ENCODE data around the gene GPRC5A.

GPRC5A gene

DNA sequence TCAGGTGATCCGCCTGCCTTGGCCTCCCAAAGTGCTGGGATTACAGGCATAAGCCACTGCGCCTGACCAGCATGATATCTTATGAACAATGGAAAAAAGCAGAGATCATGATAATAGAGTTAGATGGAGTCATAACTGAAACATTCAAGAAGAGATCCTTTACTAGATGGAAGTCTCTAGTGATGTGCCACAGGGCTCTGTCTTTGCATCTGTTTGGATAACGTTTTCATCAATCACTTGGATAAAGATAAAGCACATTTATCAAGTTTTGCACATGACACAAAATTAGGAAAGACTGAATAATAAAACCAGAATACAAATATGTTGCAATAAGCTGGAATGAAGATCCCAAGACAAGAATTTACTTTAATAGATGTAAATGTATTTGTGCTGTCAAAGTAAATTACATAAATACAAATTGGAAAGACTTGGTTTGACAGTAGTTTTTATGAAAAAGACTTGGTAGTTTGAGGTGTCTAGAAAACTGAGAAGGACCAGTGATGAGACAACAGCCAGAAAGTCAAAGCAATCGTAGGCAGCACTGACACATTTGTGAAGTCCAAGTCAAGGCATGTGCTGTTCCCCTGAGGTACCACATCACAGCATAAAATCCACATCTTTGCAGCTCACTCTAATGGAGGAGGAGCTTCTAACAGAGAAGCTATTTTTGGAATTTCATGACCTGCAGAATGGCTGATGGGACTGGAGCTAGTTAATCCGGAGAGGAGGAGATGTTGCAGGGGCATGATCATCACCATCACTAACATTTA is 28.5 kb downstream of the GPRC5A start:
- peak; percentile 35 for DNase-seq (ENCODE audit: low spot score)
- Histone ChIP-seq H3K4me3 (no peak overlapping the region), H3K27ac (no peak overlapping the region)
- TF ChIP-seq, protein P1, sequence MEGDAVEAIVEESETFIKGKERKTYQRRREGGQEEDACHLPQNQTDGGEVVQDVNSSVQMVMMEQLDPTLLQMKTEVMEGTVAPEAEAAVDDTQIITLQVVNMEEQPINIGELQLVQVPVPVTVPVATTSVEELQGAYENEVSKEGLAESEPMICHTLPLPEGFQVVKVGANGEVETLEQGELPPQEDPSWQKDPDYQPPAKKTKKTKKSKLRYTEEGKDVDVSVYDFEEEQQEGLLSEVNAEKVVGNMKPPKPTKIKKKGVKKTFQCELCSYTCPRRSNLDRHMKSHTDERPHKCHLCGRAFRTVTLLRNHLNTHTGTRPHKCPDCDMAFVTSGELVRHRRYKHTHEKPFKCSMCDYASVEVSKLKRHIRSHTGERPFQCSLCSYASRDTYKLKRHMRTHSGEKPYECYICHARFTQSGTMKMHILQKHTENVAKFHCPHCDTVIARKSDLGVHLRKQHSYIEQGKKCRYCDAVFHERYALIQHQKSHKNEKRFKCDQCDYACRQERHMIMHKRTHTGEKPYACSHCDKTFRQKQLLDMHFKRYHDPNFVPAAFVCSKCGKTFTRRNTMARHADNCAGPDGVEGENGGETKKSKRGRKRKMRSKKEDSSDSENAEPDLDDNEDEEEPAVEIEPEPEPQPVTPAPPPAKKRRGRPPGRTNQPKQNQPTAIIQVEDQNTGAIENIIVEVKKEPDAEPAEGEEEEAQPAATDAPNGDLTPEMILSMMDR (IDR thresholded peaks at IDR 0.05): no peak

DNA sequence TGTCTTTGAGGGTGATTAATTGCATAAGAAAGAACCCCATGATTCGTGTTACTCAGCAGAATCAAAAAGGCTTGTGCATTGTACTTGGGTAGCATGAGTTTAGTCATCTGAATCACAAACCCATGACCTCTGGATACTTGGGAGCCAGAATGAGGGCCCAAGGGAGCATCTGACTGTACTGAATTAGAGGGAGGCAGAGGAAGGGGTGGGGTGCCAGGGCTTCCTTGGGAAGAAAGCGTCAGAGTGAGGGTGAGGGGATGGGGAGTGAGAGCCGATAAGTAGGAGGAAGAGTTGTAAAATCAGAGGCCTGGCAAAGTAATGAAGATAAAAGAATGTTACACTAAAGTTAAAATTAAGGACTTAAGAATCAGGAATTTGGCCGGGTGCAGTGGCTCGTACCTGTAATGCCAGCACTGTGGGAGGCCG is 30.8 kb downstream of the GPRC5A start:
- peak; percentile 72 for DNase-seq (ENCODE audit: low spot score)
- no peak overlapping the region for H3K4me3 ChIP-seq
- TF ChIP-seq, protein P1 (IDR thresholded peaks at IDR 0.05): no peak
- H3K27ac ChIP-seq: no peak overlapping the region

DNA sequence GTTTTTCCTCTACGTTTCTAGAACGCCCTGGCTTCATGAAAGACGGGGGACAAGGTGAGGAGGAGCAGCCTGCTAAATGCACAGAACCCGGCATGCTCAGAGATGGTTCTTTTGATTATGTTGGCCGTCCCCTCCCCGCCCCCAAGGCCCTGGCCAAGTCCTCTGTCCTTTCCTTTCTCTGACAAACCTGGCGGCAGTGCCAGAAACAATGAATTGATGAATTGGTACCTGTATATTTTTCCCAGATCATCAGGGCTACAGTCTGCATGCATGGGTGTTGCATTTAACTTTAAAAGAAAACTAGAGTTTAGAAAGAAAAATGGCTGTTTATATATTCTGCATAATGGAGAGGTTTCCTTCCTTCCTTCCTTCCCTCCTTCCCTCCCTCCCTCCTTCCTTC is 31.6 kb downstream of the GPRC5A start:
- no peak overlapping the region for H3K27ac ChIP-seq
- H3K4me3 ChIP-seq: no peak overlapping the region
- peak; percentile 21 for DNase-seq (ENCODE audit: low spot score)
- TF ChIP-seq, protein P1 (IDR thresholded peaks at IDR 0.05): no peak

DNA sequence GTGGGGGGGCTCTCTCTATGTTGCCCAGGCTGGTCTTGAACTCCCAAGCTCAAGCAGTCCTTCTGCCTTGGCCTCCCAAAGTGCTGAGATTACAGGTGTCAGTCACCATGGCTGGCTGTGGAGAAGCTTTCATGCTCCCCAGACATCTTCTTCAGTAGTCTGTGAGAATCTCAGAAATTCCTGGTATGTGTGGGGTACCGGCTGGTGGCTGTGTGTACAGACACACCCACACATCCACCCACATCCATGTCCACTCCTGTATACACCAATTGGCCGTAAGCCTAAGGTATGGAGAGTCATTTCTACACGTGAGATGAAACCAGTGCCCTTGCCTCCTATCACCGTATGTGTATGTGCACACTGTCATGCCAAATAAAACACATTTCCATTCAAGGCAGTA is 32.8 kb downstream of the GPRC5A start:
- Histone ChIP-seq H3K27ac (no peak overlapping the region), H3K4me3 (no peak overlapping the region)
- DNase-seq (ENCODE audit: low spot score): peak; percentile 49
- TF ChIP-seq, protein P1 (IDR thresholded peaks at IDR 0.05): no peak

DNA sequence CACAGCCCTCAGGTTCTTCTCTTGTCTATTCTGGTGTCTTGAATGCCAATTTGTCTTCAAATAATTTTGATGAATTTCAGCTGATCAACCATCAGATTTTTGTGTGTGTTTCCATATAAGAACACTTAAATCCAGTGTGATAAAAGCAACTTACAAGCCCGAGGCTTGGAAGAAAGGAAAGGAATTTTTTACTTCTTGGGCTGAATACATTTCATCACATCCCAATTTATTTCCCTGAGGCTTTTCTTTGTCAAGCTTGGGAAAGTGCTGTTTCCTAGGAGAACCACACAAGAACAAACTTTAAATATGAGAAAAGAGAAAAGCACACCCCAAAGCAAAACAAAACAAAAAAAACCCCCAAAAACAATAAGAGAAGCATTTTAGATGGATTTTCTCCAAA is 34.0 kb downstream of the GPRC5A start:
- TF ChIP-seq, protein P1 (IDR thresholded peaks at IDR 0.05): no peak
- no peak overlapping the region for H3K4me3 ChIP-seq
- DNase-seq (ENCODE audit: low spot score): no peak
- peak overlapping the region in 1 of 2 donors; percentile 35 for H3K27ac ChIP-seq

DNA sequence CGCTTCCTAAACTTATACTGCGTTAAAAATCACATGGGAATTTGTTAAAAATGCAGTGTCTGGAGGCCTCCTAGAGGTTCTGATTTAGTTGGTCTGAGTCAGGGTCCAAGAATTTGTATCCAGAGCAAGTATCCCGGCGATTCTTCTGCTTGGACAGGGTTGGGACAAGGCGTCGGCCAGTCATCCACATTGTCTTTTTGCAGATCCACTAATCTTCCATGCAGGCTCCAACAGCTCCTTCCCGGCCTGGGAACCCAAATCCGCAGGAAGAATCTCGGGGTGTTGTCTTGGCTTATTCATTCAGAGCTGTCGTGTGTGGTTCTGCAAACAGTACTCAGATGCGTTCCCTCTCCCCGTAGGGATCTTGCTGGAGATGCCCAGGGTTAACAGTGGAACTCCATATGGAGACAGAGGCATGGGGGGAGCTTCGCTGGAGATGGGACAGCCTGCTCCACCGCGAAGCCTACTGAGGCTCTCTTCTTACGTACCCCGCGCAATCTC is 35.3 kb downstream of the GPRC5A start:
- peak; percentile 65 for DNase-seq (ENCODE audit: low spot score)
- TF ChIP-seq, protein P1 (IDR thresholded peaks at IDR 0.05): no peak
- H3K4me3 ChIP-seq: no peak overlapping the region
- peak overlapping the region in 1 of 2 donors; percentile 23 for H3K27ac ChIP-seq

All from coronary artery (tissue), 2 donors.